Pancreas (tissue), 10 donors: ENCODE results near the gene CCL13. TPM values are rescaled to one million over a fixed set of nuclear protein-coding genes. Genes with fewer than 3 reads are reported as not detected.

Source experiments
- ATAC-seq, 4 donors: fragments of 200-7000 bp; cut with Tn5 transposase; one replicate each; pipeline versions ENCODE4 v1.8.0 to v1.9.1; 2020; ENCODE audit warnings: mild to moderate bottlenecking in 4 of 4, moderate library complexity in 4 of 4
- DNase-seq, 6 donors: peaks; one replicate each; pipeline ENCODE4 v3.0.0-alpha.2; 2020
- FAIRE-seq: peaks from 2 replicates; lab custom pipeline; 2012; peaks lifted over from hg19 to GRCh38; lab: Jason Lieb, UNC
- H3K27ac ChIP-seq, 4 donors: fragments of 200-600 bp; sonication (generic); 1 replicate in 3 of 4; 2 replicates in 1 of 4; pipeline versions ENCODE4 v1.5.0 to v1.8.0; 2020
- H3K27me3 ChIP-seq, 4 donors: fragments of 200-600 bp; one replicate each; pipeline ENCODE4 v1.8.0; 2021
- H3K36me3 ChIP-seq, 3 donors: fragments of 200-600 bp; sonication (generic) in 1 of 3; one replicate each; pipeline versions ENCODE4 v1.5.0 to v1.8.0; 2020 to 2021
- H3K4me1 ChIP-seq, 3 donors: fragments of 200-600 bp; one replicate each; pipeline ENCODE4 v1.8.0; 2021
- H3K4me3 ChIP-seq, 4 donors: fragments of 200-600 bp; sonication (generic) in 2 of 4; one replicate each; pipeline versions ENCODE4 v1.5.0 to v1.8.0; 2020 to 2021
- H3K9me3 ChIP-seq, 4 donors: fragments of 200-600 bp; one replicate each; pipeline ENCODE4 v1.8.0; 2021
- WGBS, 2 donors: extraction: QIAGEN DNeasy Blood & Tissue Kit; methylation state at CpG; one replicate each; pipeline ENCODE4 v1.1.7; 2013; 5-methylcytosine and 5-hydroxymethylcytosine counted together
- intact Hi-C, 3 donors: fragments of 100-400 bp; cut with DNase I; formaldehyde crosslinking; loops; one replicate each; pipeline versions ENCODE4 v1.11.1 to v1.14.2; 2022
- polyA plus RNA-seq, 2 donors: library from polyadenylated mRNA; stranded (reverse); fragments of 200-250 nt; gene quantifications; one replicate each; pipeline ENCODE4 v1.2.3, GENCODE V29; 2013
- total RNA-seq, 6 donors: library from RNA; stranded (reverse); fragmentation: NEBNext Ultra II Directional in 4 of 6; extraction: Animal tissue kit (Norgen Biotek cat#: 25700) in 4 of 6; gene quantifications; one replicate each; pipeline versions ENCODE4 v1.2.1 to v1.2.4, GENCODE V29; 2021 to 2023
- TF ChIP-seq, protein P1 (sequence below), 4 donors: fragments of 200-600 bp; sonication (generic) in 3 of 4; IDR thresholded peaks; one replicate each; pipeline versions ENCODE4 v1.5.0 to v1.8.0; 2021; ENCODE audit warnings: antibody characterized with exemption in 4 of 4
- donor health status: healthy with polysubstance abuse.
- donor health status: DM: no; HTN: no; CAD: no; lungs with moderate emphysema.
- donor health status: DM: no; HTN: no; CAD: no.
- donor health status: control.
- donor health status: control.
- donor health status: Bipolar disorder and iron deficiency.
- donor health status: DM: yes; HTN: yes; CAD: no.
- donor health status: DM: no; HTN: no; CAD: no.
- donor health status: DM: no; HTN: no; CAD: no.
- donor health status: DM: yes; HTN: yes; CAD: no.

Gene CCL13
- total and polyA plus RNA-seq, 8 donors: 0.31 to 1.2 (median 0.84) TPM; not detected in 3

DNA sequence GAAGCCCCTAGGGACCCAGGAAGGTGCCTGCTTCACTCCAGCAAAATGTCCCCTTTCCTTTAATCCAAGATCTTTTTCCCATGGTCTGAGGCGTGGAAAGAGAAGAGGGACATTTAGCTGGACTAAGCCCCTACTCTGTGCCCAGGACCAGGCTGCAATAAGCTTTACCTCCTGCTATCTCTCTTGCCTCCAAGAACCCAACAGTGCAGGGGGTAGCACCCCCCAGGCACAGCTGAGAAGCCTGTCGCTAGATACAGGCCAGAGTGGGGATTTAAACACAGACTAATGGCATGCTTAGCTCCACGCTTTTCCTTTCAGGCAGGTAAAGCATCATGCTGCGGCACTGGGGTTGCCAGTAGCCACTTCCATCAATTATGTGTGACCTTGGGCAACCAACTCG lies 31.3 kb downstream of the CCL13 start:
- TF ChIP-seq, protein P1, sequence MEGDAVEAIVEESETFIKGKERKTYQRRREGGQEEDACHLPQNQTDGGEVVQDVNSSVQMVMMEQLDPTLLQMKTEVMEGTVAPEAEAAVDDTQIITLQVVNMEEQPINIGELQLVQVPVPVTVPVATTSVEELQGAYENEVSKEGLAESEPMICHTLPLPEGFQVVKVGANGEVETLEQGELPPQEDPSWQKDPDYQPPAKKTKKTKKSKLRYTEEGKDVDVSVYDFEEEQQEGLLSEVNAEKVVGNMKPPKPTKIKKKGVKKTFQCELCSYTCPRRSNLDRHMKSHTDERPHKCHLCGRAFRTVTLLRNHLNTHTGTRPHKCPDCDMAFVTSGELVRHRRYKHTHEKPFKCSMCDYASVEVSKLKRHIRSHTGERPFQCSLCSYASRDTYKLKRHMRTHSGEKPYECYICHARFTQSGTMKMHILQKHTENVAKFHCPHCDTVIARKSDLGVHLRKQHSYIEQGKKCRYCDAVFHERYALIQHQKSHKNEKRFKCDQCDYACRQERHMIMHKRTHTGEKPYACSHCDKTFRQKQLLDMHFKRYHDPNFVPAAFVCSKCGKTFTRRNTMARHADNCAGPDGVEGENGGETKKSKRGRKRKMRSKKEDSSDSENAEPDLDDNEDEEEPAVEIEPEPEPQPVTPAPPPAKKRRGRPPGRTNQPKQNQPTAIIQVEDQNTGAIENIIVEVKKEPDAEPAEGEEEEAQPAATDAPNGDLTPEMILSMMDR (IDR thresholded peaks at IDR 0.05): no peak
- no peak overlapping the region for H3K27ac ChIP-seq
- no peak overlapping the region for H3K4me3 ChIP-seq
- no peak for ATAC-seq
- intact Hi-C loops: no loop called here
- no peak for DNase-seq
- no peaks in the 10 kb centered on the region for H3K36me3 ChIP-seq
- H3K4me1 ChIP-seq: no peaks in the 10 kb centered on the region
- FAIRE-seq: no peak
- no peaks in the 10 kb centered on the region for H3K9me3 ChIP-seq
- 50% methylated on average over 5 of the region's 5 CpGs for WGBS, 2 donors
- H3K27me3 ChIP-seq: no peaks in the 10 kb centered on the region

DNA sequence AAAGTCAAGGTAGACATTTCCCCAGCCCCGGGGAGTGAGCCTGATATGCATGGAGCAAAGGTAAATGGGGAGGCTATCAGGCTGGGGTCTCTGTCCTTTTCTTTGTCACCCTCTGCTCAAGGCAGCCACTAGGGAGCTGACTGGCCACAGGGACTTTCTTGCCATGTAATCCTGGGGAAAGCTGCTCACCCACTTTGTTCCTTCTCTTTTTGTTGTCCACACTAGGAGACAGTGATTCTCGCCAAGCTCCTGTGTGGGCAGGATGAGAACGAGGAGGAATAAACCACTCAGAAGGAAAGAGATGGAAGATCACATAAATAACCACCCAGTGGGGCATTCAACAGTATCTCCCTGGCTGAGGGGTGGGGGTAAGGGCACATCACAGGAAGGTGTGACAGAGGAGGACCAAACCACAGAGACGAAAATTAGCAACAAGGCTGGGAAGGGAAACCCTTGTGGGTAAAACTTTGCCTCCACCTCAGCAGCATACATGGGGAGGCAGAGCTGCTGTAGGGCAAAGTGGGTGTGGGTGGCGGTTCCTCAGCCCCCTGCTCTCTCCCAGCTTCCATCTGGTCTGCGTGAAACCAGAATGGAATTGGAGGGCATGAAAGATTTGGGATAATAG lies 33.0 kb downstream of the CCL13 start:
- no peaks in the 10 kb centered on the region for H3K27me3 ChIP-seq
- no peak for ATAC-seq
- no peak overlapping the region for H3K27ac ChIP-seq
- intact Hi-C loops: no loop called here
- FAIRE-seq: no peak
- no peak overlapping the region for H3K4me3 ChIP-seq
- TF ChIP-seq, protein P1 (IDR thresholded peaks at IDR 0.05): no peak
- no peaks in the 10 kb centered on the region for H3K4me1 ChIP-seq
- no peaks in the 10 kb centered on the region for H3K36me3 ChIP-seq
- H3K9me3 ChIP-seq: no peaks in the 10 kb centered on the region
- no peak for DNase-seq
- 48 to 57% methylated on average over 6 of the region's 6 CpGs for WGBS, 2 donors

DNA sequence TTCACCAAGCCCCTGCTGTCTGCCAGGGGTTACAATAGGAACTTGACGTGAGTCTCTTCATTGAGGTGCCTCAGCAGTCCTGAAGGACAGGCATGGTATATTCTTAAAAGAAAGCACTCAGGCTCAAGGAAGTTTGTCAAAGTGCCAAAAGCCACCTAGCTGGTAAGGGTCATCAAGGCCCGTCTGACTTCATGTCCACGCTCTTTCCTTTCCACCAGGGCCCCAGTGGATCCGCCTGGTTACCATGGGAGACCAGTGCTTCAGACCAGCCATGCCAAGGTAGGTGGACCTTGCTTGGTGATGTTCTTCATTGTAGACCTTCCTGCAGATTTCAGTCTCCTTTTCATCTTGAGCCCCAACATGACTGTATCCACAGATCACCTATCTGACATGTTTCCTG lies 34.4 kb downstream of the CCL13 start:
- DNase-seq (no peak), FAIRE-seq (no peak), ATAC-seq (no peak)
- TF ChIP-seq, protein P1 (IDR thresholded peaks at IDR 0.05): no peak
- intact Hi-C loops: no loop called here
- Histone ChIP-seq H3K27ac (no peak overlapping the region), H3K4me1 (no peaks in the 10 kb centered on the region), H3K4me3 (no peak overlapping the region), H3K27me3 (no peaks in the 10 kb centered on the region), H3K9me3 (no peaks in the 10 kb centered on the region), H3K36me3 (no peaks in the 10 kb centered on the region)
- whole genome bisulfite sequencing, 2 donors: 62 to 68% methylated on average over 4 of the region's 4 CpGs

DNA sequence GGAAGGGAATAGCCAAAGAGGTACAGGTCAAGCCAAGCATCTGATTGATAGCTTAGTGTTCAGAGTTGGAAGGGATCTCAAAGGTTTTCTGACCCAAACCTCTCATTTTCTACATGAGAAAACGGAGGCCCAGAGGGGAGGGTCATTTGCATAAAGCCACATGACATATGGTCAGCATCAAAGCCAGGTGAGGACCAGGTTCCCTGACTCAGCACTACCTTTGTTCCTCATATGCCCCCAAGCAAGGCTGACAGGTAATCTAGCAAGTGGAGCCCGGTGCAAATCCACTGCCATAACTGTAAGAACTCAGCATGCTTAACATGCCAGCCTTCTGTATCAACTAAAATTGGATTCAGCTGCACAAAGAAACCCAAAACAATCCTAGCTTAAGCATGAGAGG lies 35.0 kb downstream of the CCL13 start:
- WGBS, 2 donors: 56 to 58% methylated on average over 2 of the region's 2 CpGs
- TF ChIP-seq, protein P1 (IDR thresholded peaks at IDR 0.05): no peak
- H3K4me3 ChIP-seq: no peak overlapping the region
- no peak for ATAC-seq
- no peak for FAIRE-seq
- no peaks in the 10 kb centered on the region for H3K9me3 ChIP-seq
- peaks cover 0 to under 1% (median 0%) of the 10 kb centered on the region in 3 donors for H3K4me1 ChIP-seq
- no peaks in the 10 kb centered on the region for H3K36me3 ChIP-seq
- no peak for DNase-seq
- no peaks in the 10 kb centered on the region for H3K27me3 ChIP-seq
- no peak overlapping the region for H3K27ac ChIP-seq
- intact Hi-C loops: no loop called here

DNA sequence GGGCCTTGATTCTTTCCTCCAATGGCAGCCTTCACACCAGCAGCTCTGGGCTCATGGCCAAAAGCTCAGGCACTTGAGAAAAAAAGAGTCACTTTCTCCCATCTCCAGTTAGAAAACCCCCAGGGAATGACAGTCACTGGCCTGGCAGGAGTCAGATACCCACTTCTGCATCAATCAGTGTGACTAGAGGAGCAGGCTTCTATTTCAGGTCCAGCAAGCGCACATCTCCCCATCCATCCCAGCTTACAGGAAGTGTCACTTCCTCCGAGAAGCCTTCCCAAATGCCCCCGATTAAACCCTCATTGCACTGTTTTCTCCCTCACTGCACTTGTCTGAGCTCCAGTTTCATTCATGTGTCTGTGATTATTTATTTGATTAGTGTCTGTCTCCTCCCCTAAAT lies 37.1 kb downstream of the CCL13 start:
- FAIRE-seq: no peak
- intact Hi-C loops: no loop called here
- TF ChIP-seq, protein P1 (IDR thresholded peaks at IDR 0.05): no peak
- Histone ChIP-seq H3K36me3 (no peaks in the 10 kb centered on the region), H3K9me3 (no peaks in the 10 kb centered on the region), H3K4me1 (peaks cover 0 to 3% (median 0%) of the 10 kb centered on the region in 3 donors), H3K27me3 (no peaks in the 10 kb centered on the region), H3K4me3 (no peak overlapping the region), H3K27ac (no peak overlapping the region)
- DNase-seq: no peak
- no peak for ATAC-seq
- 80 to 91% methylated on average over 3 of the region's 3 CpGs for WGBS, 2 donors
